AML-193 (cell line): ENCODE results near the gene OPCML.

Experiments
- DNase-seq, 2 experiments: peaks; one replicate each; lab custom pipeline; 2025; lab: John Stamatoyannopoulos, UW

Gene OPCML

DNA sequence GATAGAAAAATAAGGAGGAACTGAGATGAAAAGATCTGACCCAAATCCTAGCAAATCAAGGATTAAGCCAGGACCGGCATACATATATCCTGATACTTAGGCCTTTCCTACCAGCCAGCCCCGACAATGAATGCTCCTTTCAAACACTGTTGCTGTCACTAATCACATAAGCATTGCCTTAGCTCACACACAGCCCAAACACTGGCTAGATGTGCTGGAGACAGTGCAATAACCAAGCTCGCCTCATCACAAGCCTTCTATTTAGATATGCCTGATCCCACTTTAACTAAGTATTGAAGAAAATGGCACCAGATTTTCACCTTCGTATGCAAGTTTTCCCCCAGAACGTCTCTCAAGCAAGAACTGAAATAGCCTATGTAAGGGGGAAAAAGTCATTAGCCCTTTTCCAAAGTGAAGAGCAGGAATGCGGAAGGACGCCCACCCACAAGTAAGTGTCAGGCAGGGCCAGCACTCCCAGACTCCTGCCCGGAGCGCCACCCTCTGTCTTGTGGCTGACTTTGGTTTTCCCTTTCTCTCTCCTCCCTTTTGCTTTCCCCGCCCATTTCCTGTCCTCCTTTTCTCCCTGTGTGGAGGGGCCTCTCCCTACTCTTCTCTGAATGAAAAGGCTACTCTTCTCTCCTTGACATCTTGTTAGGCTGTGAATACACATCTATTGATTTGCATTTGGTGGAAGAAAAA is 8.9 kb upstream of the OPCML start:
- DNase-seq = no peak

DNA sequence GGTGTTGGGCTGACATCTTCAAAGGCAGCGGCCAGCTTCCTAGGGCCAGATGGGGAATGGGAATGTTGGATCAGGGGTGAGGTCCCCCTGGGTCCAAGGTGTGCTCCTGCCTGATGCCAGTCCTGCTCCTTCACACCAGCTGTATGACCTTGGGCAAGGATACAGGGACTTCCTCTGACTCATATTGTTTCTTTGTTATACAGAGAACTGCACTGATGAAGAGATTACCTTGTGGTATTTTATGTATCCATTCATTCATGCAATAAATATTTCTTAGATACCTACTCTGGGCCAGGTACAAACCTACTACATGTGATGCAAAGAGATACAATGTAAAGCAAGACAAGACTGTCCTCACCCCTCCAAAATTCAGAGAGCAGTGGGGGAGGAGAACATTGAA is 3.9 kb upstream of the OPCML start:
- DNase-seq = no peak

DNA sequence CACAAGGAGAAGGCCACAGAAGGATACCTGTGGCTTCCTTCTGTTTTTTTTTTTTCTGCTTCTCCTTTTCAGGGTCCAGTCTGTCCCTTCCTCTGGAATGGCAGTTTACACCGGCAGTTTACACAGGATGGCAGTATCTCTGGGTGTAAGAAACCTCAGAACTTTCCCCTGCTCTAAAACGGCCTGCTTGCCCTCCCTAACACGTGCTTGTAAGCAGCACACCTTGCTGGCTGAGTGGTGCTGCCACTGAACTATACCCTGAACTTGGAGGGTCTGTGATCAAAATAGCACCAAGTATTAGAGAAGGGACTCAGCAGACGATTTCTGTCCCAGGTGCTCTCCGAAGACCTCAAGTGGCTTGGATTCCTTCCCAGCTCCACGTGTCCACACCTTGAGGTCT is 904 bp upstream of the OPCML start:
- DNase-seq = no peak

DNA sequence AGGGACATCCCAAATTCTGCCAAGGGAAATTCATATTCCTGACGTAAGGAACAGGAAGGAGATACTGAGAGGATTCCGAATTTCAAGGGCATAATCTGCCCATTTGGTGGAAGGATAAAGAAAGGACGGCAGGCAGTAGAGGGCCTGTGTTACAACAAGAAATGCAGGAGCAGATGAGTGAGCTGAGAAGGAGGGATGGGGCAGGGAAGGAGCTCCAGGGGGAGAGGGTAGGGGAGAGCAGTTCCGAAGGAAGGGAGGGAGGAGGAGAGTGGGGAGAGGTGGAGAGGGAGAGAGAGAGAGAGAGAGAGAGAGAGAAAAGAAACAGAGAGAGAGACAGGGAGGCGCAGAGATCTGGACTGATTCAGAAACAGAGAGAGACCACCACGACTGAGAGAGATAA is 843 bp downstream of the OPCML start:
- DNase-seq = no peak

DNA sequence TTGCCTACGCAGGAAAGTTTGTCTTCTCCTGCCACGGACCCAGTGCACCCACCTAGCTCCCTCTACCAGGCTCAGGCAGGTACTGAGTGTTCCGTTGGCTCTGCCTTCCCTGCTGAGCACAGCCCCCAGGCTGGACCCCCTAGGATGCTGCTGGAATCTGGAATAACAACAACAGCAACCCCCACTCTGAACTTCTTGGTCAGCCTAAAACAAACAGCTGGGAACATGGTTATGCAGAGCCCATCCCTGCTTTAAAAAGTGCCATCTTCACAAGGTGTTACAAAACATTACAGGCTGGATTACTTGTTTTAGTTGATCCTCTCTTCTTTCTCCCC is 1.8 kb downstream of the OPCML start:
- DNase-seq = no peak

DNA sequence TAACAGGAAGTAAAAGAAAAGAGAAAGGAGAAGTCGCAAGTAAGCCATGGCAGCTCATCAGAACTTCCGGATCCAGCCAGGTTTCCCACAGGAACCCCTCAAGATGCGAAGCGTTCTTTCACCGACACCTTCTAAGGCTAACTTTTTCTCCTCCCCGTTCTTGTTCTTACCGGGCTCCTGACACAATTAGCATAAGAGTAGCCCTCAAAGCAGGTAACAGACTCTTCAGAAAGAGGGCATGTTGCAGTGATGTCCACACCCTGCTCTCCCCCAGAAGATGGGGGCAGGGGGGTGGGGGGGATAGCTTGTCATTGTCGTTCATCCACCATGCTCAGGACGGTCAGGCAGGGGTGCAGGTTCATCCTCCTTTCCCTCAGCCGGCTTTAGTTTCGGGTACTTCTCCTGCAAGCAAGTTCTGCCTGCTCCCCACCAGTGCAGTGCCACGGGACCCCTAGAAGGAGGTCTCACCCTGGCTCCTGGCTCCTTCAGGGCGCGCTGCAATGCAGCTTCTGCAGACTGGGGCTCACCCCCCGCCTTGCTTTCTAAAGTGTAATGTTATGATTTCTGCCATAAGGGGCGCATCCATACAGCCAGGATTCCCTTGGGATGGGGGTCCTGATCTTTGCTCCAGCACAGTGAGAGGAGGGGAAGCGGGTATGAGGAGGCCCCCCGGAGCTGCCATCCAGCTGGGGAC is 2.3 kb downstream of the OPCML start:
- DNase-seq = no peak

DNA sequence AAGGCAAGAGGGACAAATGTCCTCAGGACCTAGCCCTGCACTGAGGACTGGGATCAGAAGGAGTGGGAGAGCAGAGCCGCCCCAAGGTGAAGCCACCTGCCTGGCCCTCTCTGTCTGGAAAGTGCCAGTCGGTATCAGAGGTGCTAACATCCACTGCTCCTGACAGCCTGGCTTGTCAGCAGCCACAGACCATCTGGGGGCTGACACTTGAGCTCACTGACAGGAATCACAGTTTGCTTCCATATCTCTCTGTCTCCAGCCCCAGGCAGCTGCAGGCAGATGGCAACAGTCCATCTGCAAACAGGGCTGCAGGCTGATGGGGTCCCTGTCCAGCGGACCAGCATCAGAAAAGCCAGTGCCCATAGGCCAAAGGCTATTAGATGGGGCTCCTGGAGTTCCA is 5.5 kb downstream of the OPCML start:
- no peak for DNase-seq

DNA sequence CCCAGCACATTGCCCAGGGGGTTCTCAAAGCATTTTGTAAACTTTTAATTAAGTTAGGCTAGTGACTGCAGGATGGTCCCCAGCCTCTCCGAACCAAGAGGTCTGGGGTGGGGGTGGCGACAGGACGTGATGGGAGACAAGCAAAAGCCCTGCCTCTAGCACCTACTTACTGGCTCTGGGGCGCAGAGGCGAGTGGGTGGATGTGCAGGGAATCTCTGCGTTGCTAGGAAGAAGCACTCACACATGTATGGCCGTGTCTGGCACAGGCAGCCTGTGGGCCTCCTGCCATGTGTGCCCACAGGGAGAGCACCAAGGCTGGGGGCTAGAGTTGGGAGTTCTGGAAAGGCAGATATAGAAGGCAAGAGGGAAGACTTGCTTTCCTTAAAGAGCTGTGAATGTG is 6.3 kb downstream of the OPCML start:
- no peak for DNase-seq

DNA sequence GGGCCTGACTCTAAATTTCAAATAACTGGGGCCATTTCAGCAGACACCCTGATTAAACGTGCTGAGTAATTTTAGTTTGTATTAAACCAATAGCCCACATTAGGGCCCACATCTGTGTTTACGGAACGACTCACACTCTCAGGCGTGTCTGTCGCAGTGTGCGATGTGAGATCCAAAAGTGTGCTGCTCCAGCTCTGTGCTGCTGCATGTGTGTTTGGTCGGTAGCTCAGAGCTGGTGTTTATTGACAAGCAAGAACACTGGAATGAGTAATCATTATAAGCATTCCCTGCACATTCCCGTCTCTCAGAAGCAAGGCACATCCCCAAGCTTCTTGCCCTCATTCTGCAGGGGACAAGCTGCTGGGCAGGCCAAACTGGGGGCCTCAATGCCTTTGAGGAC is 7.8 kb downstream of the OPCML start:
- DNase-seq = no peak

DNA sequence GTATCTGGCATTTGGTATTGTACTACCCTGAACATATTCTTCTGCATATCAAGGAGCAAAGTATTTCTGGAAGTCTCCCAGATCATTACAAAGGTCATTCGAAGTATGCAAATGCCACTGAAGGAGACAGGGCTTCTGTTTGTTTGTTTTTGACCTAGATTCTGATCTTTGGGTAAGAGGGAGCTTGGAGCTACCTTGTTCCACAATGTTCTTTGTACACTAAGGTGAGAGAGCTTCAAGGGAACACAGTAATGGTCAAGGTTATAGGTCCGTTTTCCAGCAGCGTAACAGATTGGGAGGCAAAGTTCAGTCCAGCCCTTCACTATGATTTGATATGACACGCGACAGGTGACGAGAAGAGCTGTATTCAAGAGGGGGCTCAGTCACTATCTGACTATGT is 10.0 kb downstream of the OPCML start:
- no peak for DNase-seq

DNA sequence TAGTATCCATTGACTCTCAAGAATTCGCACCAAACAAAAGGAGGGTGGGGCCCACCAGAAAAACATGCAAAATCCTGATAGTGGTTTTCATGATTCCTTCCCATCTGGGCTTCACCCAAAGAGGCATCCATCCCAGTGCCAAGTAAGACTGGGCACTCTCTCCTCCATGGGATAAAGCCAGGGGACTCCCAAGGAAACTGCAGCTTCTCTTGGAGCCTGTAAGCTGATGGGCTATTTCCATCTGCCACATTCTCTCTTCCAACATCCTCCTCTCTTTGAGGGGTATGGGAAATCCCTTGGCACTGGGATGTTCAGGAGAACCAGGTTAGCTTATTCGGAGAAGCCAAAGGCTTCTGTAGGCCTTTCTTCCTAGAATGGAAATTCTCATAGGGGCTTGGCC is 10.8 kb downstream of the OPCML start:
- DNase-seq = no peak

DNA sequence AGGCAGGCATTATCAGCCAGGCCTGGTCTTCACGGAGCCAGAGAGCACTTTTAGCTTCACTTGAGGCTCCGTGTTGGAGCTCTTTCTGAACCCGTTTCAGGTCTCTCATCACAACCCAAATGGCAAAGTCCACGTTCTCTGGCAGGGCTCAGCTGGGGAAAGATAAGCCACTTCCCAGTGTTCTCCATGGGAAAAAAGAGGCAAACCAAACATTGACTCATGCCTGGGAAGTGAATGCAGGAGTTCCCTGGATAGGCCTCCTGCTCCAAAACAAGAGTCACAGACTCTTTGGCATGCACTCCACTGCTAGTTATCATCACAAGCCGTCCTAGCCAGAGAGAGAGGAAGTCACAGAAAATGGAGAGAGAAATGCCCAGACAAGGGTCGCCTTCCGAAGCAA is 11.6 kb downstream of the OPCML start:
- DNase-seq = no peak

DNA sequence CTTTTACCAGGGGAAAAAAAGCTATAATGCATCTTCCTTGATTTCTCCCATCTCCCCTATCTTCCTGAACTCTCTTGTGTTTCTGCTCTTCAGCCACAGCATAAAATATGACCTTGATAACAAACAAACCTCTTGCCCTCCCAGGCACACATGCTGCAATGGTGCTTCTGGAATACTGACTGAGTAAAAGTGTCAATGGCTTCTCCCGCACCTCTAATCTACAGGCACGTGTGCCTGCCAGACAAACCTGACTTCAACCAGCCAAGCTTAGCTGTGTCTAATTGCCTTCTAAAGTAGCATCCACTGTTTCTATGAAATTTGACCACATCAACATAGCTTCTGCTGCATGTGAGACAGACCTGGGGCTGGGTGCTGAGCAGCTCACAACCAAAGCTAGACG is 12.7 kb downstream of the OPCML start:
- no peak for DNase-seq

DNA sequence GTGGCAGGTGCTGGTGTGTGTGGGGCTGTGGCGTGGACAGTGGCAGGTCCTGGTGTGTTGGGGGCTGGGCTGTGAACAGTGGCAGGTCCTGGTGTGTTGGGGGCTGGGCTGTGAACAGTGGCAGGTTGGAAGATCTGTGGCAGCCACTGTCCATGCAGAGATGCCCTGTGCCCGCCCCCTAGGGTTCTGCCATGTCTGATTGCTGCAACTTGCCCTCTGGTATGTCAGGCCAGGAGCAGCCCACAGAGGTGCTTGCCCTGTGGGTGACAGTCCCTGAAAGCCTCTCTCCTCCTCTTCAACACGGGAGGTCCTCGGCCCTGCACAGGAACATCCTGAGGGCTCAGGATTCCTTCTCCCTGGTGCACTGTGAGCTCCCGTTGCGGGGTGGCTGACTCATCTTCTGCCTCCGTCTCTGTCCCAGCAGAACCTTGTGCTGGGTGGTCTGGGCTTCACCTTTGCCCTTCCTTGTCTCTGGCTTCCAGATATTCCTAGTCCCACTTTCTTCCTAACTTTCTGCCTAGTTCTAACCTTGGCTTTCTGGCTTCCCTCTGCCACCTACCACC is 13.5 kb downstream of the OPCML start:
- no peak for DNase-seq

DNA sequence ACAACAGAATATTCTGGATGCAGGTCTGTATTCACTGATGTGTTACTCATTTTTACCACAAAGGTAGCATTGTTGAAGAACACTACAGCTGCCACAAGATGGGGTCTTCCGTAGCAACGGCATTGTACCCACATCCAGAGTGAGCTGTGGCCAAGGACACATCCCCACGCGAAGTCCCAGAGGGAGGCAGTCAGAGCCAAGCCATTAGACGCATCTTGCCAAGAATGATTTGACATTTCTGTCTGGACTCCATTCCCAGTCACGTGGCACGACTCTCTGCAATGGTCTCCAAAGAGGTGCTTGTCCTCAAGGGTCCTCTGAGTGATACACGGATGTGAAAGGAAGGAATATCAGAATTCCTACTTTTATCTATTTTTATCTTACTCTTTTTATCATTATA is 15.5 kb downstream of the OPCML start:
- DNase-seq = no peak

DNA sequence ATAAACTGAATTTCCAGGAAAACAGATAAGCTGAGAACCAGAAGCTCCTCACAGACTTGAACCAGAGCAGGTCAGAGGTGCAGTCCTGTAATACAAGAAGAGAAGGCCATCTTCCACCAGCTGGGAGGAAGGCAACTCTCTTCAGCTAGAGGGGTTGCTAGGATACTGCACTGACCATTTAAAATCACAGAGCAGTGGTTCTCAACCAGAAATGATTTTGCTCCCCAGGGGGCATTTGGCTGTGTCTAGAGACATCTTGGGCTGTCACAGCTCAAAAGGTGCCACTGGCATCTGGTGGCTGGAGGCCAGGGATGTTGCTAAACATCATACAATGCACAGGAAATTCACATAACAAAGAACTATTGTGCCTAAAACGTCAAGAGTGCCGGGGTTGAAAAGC is 17.2 kb downstream of the OPCML start:
- no peak for DNase-seq

DNA sequence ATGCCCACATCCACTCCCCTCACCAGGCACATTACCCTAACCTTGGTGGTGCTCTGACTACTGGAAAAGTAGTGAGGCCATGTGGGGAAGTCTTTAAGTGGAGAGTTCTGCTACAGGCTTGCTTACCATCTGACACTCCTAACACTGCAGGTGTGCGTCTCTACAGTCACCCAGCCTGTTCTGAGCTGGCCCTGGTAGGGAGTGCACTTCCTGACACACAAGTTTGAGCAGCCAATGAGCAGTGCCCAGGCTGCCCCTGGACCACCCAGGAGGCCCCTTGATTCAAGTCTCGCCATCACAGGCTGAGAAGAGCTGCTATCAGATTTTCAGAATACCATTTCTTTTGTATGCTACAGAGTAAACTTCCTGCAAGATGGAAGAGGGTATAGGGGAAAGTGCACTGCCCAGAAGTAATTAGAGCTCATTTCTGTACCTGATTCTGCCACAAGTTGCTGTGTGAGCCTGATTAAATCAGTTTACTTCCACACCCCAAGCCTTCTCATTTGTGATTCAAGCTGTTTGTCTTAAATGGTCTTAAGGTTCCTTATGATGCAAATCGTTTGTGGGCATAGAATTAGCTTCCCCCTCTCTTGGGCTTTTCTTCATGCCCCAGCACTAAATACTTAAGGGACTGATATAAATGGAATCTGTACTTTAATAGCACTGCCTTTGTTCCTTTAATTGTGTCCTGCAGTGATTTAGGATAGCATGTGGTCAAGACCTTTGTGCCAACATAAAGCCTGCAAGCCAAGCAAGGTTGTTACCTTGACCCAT is 22.2 kb downstream of the OPCML start:
- DNase-seq = no peak

DNA sequence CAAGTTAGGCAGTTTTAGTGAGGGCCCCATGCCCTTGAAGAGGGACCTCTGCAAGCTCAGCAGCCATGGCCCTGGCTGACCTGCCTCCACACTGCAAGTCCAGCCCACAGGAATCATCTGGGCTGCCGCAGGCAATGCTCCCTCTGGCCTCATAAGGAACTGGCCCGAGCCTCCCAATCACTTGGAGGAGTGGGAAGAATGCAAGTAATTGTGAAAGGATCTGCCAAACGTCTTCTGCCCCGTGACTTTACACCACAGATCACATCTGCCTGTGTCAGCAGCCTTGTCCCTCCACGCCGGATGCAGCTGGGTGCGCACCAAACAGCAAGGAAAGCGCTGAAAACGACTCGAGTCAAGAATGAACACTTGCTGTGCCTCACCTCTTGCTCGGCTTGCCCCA is 23.8 kb downstream of the OPCML start:
- no peak for DNase-seq

DNA sequence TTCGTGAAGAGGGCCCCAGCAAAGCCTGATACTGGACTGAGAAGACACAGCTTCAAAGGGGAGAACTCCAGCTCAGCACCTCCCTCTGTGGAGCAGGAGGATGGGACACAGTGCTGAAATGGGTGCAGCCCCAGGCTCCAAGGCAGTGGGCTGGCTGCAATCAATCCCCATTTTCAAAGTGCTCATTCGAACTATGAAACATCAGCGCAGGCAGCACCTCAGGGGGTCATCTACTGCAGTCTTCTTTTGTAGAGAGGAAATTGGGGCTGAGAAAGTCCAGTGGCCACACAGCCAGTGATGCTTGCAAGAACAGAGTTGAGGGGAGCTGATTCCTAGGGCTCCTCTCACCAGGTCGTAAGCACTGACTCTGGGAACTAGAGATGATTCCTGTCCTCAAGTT is 25.1 kb downstream of the OPCML start:
- no peak for DNase-seq

DNA sequence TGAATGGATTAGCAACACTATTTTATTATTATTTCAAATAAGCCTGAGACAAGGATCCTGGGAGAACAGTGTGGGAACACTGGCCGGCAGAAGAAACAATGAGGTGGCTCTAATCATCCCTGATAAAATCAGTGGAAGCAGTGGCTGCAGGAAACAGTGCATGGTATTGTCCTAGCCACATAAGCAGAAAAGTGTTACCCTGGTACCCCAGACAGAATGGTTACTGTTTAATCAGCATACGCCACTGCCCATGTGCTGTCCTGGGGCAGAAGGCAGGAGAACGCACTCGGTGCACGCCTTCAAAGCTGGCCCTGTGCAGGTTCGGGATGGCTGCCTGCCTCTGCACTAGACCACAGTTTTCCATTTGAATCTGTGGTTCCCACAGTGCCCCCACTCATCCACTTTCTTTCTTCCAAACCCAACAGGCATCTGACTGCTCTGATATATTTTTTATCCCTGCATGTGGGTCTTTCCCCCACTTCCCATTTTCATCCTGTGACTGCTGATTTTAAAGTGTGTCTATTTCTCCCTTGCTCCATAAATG is 25.7 kb downstream of the OPCML start:
- no peak for DNase-seq

DNA sequence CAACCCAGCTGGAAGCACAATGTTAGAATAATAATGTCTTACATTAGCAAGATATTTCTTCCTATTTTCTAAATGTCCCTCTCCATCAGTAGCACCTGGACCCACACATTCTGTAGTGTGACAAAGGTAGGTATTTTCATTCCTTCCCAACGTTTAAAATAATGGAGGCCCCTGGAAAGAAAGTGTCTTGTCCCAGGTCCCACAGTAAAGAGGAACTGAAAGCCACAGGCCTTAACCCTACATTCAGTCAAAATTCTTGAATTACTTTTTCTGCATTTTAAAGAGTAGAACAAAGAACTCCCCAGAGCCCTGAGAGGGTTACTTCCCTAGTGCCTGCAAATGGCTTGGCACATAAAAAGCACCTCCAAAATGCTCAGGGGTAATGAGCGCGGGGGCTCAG is 26.3 kb downstream of the OPCML start:
- no peak for DNase-seq

DNA sequence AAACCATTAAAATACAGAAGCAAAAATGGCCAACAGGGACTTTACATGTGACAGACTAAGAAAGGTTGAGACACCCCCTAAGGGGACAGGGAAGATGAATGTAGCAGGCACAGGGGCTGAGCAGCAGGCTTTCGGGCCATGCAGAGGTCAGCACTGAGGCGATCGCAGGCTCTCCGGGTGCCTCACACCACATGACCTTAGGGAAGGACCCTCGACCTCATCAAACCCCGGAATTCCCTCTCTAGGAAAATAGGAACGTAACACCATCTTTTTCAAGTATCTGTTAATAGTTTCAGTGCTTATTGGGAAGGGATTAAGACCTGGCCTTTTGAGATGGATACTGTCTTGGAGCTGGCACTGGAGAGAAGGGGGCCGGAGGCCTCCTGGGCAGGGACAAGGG is 27.4 kb downstream of the OPCML start:
- no peak for DNase-seq

DNA sequence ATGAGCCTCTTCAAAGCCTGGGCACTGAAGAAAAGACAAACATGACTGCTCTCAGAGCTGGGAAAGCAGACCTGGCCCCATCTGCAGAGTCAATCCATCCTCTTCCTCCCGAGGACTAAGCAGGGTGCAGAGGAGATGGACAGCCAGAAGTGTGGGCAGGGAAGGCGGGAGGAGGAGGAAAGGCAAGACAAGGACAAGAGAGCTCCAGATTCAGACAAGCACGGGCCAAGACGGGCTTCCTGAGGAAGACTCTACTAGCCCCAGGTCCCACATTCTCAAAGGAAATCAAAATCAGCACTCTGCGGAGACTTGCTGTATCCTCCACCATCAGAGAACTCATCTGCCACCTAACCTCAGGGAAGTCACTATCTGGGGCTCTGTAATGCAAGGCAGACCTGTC is 28.5 kb downstream of the OPCML start:
- DNase-seq = no peak
